Inflammatory macrophage treated with lipopolysaccharide for 1 hour (primary cell): ENCODE results near the gene MYO5B.

Experiments used
- DNase-seq, 2 donors: peaks; one replicate each; pipeline ENCODE4 v3.0.0-alpha.2; 2020 to 2022

Gene MYO5B

DNA sequence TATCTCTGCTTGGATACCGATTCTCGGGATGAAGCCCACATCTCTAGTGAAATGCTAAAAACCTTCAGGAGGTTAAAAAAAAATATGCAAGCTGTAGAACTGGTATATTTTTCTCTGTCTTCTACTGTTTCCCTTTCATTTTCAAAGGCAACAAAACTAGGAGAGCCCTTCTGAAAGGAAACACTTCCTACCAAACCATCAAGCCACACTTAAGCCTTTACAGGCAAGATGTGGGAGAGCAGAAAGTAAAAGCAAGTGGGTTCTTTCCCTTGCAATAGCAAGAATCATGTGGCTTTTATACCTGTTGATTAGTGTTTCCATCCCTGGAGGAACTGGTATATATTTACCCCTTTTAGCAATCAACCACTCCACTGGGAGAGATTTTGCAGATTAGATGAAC lies 233.7 kb downstream of the MYO5B start:
- no peak for DNase-seq

DNA sequence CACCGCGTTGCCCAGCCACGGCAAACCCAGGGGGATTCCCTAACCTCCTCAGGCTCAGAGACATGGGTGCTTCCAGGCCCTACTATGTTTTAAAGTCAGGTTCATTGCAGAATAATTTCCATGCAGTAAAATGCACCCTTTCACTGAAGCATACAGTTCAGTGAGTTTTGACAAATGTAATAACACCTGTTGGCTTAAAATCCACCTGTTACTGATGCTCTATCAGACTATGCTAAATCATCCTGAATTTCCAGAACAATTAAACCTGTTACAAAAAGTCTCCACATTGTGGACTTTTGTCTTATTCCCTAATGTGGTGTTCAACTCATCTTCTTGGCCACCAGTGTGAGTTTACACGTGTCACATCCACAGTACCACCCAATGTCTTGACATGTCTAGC lies 234.6 kb downstream of the MYO5B start:
- no peak for DNase-seq

DNA sequence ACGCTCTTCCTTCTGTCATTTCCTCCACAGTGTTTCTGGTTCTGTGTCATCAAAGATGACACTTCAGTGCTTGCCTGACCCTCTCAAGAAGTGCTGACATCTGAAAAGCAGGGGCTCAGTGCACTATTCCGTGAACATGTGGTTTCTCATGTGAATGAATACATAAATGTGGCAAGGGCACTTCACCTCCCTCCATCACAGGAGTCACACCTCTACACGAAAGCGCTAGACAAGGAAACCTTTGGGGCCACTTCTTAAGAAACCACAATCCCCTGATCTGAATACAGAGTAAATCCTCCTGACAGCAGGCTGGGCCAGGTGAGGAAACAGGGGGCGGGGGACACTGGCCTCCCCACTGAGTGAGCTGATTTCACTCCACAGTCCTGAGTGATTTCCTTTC lies 235.8 kb downstream of the MYO5B start:
- DNase-seq = no peak

DNA sequence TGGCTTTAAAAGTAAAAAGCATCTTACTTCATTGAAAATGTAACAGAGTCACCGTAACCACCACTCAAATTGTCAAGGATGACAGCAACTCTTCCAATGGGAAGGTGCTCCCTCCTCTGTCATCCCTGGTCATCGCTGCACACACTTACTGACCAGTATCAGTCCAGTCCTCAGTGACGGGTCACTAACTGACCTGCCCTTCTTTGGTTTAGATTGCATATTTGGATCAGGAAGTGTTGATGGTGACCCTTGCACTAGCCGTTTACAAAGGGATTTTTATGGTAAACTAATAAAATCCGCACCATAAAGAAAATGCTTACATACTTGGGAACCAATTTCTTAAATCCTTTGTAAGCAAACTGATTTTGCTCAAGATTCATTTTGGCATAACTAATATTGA lies 239.7 kb downstream of the MYO5B start:
- no peak for DNase-seq

DNA sequence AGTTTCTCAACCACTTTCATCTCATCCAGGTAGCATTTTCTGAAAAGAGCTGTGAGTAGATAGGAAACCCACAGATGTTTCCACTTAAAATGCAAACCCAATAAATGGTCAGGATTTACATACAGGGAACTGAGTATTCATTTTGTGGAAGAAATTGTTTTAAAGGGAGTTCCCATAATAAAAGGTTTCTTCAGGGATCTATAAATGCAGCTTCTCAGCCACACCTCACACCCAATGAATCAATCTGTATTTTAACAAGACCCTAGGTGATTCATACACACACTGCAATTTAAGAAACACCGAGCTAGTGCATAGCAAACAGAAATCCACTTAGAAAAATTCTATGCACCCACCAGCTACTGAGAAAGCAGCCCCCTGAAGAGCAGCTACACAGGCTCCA lies 241.6 kb downstream of the MYO5B start:
- no peak for DNase-seq

DNA sequence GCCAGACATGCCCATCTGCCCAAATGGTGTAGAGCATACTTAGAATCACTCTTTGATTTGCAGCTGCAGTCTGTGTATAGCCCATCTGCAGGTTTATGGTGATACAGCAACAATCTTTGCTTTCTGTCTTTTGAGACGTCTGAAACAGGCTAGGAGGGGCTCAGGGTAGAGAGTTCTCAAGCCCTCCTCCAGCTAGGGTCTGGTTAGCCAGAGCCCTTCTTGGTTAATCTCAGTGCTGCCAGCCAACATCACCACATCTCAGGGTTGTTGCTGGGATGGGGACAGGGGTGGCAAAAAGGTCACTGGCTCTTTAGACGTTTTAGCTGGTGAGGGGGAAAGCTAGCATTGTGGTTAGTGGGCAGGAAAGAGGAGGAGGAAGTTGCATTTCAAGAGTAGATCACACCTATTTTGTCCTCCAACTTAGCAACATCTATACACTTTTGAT lies 245.0 kb downstream of the MYO5B start:
- DNase-seq = no peak

DNA sequence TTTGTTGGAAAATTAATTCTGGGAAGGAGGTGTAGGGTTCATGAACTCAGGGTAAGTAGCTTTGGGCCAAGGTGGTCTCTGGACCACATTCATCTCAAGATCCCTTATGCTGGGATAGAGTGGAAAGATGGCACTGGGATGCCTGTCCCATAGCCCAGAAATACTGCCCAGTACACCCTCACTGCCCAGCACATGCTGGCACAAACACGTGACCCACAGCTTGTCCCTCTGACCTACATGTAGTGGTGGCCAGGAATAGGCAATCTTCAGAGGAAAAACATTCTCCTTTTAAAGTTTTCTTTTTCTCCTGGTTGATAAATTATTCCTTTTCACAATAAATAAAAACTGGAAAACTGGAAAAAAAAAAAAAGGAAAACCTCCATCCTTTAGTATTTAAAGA lies 246.0 kb downstream of the MYO5B start:
- DNase-seq = no peak

DNA sequence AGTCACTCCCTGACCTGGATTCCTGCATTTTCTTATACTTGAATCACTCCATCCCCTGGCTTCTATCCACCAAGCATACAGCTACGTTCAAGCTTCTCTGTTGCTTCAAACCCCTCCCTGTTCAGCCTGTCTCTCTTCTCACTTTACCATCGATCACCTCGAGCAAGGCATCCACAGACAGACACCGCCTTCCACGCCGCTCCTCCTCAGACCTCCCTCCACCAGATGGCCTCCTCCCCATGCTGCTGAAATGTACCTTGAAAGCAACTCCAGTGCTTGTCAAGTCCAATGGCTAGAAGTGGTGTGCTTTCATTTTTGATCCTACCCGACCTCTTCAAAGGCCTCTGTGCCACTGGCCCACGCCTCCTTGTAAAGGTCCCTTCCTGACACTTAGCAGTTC lies 250.3 kb downstream of the MYO5B start:
- no peak for DNase-seq

DNA sequence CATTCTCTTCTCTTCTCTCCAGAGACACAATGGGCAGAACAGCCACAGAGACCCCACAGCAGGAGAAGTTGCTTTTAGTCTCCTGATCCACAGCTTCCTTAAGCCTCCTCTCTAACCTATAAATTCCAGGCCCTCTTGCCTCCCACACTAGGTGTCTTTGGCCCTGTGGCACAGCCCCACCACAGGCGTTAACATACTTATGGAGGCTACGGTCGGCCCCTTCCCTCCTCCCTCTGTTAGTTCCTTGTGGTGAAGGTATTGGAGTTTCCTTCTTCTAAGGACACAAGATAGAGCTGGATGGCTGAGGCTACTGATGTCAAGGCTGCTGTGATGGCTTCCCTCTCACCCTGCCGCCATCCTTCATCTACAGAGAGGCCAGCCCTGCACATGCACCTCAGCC lies 258.1 kb downstream of the MYO5B start:
- no peak for DNase-seq

DNA sequence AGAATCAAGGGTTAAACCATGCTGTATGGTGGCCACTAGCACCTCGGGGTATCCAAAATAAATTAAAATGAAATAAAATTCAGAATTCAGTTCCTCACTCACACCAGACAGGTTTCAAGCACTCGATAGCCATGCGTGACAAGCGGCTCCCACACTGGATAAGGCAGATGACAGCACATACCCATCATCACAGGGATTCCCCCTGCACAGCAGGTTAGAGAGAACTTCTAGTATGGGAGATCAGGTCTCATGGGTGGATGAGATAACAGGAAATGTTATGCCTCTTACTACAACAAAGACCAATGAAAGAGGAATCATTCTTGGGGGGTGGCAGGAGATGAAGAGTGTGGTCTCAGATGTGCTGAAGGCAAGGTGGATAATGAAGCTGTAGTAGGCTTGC lies 259.7 kb downstream of the MYO5B start:
- DNase-seq = peak in 1 of 2 donors; percentile 4

DNA sequence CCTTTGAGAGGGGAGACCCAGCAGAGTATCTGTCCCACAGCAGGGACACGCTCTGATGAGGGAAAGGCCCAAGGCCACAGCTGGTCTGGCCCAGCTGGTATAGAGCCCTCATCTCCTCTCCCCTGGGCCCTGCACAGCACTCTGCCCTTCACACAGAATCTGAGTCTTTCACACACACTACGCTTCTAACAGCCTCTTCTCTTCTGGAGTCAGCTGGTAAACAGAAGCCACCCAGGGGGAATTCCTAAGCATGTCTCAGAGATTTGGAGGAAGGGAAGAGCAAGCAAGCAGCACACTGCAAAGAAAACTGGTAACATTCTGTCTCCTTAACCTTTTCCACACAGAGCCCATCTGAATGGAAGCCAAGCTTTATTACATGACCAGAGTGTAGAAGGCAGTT lies 260.5 kb downstream of the MYO5B start:
- peak; percentile 3 to 7 for DNase-seq

DNA sequence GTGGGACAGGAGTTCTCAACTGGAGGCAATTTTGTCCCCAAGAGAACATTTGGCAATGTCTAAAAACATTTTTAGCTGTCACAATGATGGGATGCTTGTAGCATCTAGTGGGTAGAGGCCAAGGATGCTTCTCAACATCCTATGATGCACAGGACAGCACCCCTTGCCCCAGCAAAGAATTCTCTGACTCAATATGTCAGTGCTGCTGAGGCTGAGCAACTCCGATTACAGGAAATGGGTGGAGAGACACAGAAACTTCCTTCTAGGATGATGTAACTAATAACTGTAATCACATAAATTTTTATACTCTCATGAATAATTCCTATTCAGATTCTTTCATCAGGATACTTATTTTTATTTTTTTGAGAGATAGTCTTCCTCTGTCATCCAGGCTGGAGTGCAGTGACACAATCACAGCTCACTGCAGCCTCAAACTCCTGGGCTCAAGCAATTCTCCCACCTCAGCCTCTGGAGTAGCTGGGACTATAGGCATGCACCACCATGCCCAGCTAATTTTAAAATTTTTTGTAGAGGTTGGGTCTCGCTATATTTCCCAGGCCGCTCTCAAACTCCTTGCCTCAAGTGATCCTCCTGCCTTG lies 261.3 kb downstream of the MYO5B start:
- DNase-seq = peak; percentile 37 to 46

DNA sequence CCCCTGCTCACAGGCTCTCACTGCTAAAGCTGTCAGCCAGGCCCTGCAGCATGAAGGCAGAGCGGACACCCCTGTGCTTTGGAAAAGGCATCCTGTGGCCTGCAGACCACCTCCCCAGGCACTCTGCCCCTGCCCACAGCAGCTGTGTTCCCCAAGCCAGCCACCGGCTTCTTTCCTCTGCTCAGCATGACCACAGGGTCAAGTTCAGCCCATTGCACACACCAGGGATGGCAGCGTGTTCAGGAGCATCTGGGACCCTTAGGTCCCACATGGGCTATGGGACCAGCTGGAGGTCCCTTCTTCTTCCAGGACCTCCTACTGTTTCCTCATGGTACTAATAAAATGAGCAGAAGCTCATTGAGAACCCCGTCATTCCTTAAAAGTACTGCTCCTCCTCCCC lies 263.2 kb downstream of the MYO5B start:
- DNase-seq = no peak

DNA sequence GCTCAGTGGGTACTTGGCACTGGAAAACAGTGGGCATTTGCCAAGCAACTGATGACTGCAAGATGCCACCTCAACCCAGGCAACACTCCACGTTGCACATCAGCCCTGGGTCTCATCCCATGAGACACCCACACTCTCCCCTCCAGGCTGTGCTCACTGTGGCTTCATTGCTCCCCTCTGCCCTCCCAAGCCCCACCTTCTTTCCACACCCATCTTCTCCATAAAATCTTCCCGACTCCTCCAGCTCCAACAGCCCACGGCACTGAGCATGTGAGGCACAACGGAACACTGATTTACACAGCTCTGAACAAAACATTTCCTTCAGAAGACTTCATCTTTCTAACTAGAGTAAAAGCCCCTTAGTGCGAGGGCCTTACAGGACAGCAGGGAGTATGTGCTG lies 263.8 kb downstream of the MYO5B start:
- DNase-seq = no peak

DNA sequence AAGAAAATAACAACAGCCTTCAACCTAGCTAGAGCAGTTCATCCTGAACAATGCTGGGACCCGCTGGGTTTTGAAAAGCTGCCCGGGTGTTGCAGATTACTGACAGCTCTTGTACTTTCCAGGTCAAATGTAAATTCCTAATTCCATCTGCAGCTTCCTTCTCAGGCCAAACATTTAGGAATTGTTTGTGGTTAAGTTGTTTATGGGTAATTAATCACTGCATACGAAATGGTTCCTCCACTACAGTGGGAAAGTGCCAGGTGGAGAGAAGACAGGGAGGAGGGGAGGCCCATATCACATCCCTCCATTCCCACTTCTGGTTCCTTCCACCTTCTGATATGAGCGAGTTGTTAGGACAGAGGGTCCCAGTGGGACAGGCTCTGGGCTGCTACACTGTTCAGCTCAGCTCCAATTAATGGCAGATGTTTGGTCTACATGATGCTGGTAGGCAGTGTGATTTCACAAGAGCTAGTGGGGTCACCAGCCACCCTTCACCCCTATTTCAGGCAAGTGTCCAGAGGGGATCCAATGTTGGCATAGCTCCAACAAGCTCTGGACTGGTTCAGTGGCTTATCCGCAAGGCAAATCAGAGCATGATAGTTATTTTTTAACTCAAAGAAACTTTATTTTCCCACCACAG lies 268.7 kb downstream of the MYO5B start:
- DNase-seq = no peak

DNA sequence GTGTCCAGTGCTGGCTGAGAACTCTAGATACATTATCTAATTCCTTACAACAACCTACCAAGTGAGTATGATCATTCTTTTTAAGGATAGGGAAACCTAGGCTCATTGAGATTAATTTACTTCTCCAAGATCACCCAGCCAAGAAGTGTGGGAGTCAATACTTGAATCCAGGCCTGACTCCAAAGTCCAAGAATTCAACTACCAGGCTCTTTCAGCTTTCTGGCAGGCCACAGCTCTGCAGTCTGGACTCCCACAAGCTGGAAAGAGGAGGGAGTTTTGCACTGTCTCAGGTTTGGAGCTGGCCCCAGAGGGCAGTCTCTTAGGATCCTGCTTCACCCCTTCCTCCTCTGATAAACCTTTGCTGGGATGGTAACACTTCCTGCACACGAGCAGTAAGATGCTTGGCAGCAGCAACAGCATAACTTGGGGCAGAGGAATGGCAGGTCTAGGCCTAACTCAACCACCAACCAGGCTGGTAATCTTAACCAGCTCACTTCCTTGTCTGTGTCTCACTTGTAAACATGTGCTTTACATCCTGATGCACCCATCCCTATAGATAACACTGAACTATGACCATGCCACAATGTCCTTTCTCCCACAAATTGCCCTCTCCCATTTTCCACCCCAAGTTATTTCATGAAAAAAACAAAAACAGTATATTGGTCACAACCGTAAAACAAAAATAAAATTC lies 270.5 kb downstream of the MYO5B start:
- no peak for DNase-seq

DNA sequence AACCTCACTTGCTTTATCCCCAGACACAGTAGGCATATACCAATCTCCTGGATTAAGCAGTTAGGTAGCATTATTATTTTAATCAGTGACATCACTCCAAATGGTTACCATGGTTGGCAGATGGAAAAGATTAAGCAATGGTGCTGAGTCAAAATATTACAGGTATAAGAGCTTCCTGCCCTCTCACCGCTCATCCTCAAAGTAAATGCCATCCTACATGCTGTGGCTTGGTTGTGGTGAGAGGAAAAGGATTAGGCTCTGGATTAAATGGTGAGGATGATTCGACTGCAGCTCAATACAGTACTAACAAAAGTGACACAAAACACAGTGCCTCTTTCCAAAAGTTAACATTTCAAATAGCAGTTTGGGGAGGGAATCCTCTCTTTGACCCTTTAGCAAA lies 272.7 kb downstream of the MYO5B start:
- no peak for DNase-seq

DNA sequence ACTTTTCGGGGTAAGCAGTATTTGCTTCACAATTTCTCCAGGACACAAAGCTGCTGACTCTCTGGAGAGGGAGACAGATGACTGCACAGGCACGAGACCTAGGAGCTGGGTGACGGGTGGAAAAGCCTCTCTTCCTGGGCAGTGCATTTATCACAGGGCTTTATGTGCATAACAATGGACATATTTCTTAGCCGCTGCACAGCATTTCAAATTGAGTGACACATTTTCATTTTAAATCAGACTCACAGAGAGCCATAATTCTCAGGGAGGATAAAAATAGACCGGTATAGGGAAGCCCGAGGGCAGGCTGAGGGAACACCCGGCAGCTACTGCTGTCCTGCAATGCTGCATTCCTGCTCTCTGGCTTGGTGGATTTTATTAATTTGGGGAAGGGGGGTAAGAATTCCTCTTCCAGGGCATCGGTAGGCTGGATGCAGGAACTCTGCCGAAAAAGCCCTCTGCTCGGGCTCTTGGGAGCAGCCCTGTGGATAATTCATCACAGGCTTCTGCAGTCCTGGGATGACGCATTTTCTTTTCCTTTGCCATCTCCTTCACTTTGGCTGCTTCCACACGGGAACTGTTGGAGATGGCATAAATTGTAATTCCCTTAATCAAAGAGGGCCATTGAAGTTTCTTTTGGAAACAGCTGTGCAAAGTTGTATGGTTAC lies 273.5 kb downstream of the MYO5B start:
- DNase-seq = no peak

DNA sequence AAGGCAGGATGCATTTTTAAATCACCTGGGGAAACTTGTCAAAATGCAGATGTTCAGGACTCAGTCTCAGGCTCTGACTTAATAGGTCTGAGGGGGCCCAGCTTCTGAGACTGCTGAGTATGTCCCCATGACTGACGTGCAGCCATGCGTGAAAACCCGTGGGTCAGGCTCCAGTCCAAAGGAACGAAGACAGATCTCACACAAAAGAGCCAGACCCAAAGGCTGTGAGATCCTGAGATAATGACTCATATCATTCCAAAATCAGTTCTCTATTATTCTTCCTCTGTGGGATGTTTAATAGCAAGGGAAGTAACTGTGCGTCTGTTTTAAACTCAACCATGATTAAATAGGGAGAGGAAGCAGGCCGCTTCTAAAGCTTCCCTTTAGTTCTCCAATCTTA lies 274.2 kb downstream of the MYO5B start:
- DNase-seq = peak; percentile 6 to 27

DNA sequence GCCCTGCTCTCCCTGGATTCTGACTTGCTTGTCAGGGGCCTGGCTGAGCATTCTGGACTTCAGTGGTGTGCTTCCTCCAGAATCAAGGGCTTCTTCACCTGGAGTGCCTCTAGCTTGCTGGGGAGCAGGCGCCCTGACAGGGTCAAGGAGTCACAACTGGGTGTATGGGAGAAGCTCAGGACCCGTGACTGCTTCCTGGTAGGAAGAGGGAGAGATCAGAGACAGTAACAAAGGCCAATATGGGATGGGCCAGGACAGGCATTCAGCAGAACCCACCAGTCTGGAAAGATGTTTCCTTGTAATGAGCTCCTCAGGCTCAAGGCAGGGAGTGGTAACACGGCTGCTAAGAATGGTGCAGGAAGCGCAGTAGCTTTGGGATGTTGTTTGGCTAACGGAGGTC lies 277.2 kb downstream of the MYO5B start:
- no peak for DNase-seq

DNA sequence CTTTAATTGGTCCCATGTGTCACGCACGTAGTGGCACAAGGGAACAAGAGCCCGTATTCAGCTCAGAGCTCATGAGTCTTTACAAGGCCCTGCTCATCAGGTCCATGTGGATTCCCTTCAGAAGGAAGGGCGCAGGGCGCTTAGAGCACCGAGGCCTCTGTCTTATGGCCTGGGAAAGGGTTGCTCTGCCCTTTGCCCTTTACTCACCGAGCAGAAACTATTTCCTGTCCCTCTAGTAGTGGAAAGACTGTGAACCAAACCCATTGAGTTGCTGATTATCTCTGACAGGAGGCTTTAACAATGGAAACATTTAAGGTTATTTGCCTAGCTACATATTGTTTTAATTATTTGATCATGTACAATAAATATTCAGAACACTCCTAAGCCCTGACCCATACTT lies 279.6 kb downstream of the MYO5B start:
- DNase-seq = no peak

DNA sequence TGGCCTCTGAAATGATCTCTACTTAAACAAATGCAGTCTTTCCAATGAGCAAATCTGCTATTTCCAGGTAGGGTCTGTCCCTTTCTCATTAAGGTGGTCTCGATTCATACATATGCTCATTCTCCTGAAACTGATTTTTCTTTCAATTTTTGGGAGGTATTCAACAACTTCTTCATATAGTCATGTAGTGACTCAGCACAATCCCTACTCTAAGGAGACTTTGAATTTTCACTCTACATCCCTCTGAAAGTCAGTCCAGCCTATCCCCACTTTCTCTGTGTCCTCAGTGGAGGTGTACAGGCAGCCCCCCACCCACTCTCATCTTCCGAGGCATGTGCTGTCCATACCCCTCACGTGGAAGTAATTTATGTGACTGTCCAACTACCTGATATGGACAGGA lies 281.7 kb downstream of the MYO5B start:
- DNase-seq = no peak

DNA sequence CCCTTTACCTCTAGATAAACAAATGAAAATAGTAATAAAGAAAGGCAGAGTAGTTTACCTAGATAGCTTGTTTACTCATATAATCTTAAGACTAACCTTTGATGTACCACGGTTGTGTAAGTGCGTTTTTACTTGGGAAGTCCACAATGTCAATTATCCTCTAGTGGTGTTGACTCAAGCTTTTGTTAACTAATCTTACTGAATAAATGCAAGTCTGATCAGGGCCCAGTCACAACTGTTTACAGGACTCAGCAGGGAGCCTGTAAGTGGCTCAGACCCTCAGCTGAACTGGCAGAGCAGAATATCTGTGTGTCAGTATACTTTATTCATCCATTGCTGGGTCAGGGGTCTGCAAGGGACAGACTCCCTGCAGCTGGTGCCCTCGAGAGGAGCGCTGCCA lies 283.5 kb downstream of the MYO5B start:
- DNase-seq = no peak

DNA sequence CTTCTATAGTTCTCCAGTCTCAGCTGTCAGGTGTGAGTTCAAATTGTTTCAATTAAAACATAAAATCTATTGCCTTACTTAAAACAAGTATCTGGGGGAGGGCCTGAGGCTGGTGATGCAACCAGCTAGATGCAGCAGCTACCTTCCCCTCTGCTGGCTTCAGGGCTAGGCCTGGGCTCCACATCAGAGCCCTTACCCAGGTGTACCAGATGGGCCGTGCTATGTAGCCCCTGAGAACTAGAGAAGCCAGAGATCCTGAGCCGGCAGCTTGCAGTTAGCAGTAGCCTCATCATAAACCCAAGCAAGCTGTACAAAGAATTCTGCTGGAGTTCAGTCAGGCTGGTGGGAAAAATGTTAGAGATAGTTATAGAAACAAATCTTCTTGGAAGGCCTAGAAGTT lies 284.0 kb downstream of the MYO5B start:
- no peak for DNase-seq
